Renal cortex interstitium (tissue), 11 donors: ENCODE measurements around the gene PLPPR3. TPM values are rescaled to one million over a fixed set of nuclear protein-coding genes. Genes with fewer than 3 reads are reported as not detected.

Experiments
- DNase-seq, 11 donors: peaks; one replicate each; pipeline ENCODE4 v3.0.0-alpha.2; 2013; ENCODE audit warnings: low read depth in 9 of 11, low spot score in 4 of 11; ENCODE audit errors: extremely low read depth in 1 of 11
- polyA plus RNA-seq, 3 donors: library from polyadenylated mRNA; unstranded; fragments of 120-200 nt; gene quantifications; one replicate each; pipeline ENCODE4 v1.2.1, GENCODE V29; 2013; ENCODE audit not compliant: insufficient read length in 3 of 3

Gene PLPPR3
- polyA plus RNA-seq, 3 donors = 8.2 to 19.3 (median 15.8) TPM

GRCh38 chr19:764301-764700, 57.5 kb downstream of the PLPPR3 start:
- DNase-seq = no peak

DNA sequence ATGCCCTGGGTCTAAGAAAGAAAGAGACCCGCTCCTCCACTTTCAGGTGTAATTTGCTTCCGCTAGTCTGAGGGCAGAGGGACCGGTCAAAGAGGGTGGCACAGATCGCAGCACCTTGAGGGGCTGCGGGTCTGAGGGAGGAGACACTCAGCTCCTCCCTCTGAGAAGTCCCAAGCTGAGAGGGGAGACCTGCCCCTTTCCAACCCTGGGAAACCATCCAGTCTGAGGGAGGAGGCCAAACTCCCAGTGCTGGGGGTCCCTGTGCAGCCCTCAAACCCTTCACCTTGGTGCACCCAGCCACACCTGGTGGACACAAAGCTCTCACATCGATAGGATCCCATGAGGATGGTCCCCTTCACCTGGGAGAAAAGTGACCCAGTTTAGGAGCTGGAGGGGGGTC, 57.9 kb downstream of the PLPPR3 start:
- DNase-seq = no peak

GRCh38 chr19:763181-763580, 58.6 kb downstream of the PLPPR3 start:
- DNase-seq = no peak

Other genes with a start within 250 kb of the PLPPR3 start
- 100 to 1,000 TPM; 359 to 541 (median 496) TPM for gene BSG, start 249.4 kb downstream of the PLPPR3 start, polyA plus RNA-seq
- gene HCN2, start 232.1 kb downstream of the PLPPR3 start, polyA plus RNA-seq = under 1 TPM; 0.40 to 0.45 (median 0.42) TPM
- gene POLRMT, start 188.4 kb downstream of the PLPPR3 start, polyA plus RNA-seq = 10 to 100 TPM; 54.6 to 68.8 (median 58.1) TPM
- gene FGF22, start 182.1 kb downstream of the PLPPR3 start, polyA plus RNA-seq = 1 to 10 TPM in 1 of 3 donors, under 1 TPM in 2; 0.31 to 1.1 (median 0.92) TPM
- gene RNF126, start 158.7 kb downstream of the PLPPR3 start, polyA plus RNA-seq = 10 to 100 TPM; 21.1 to 36.8 (median 35.7) TPM
- 10 to 100 TPM; 14.8 to 26.8 (median 20.7) TPM for gene FSTL3, start 145.6 kb downstream of the PLPPR3 start, polyA plus RNA-seq
- under 1 TPM; 0.13 to 0.20 (median 0.19) TPM for gene PRSS57, start 126.5 kb downstream of the PLPPR3 start, polyA plus RNA-seq
- gene PALM, start 113.0 kb downstream of the PLPPR3 start, polyA plus RNA-seq = 100 to 1,000 TPM in 2 of 3 donors, 10 to 100 TPM in 1; 69.0 to 111 (median 105) TPM
- 10 to 100 TPM in 1 of 3 donors, 1 to 10 TPM in 2; 4.4 to 14.4 (median 5.8) TPM for gene MISP, start 70.8 kb downstream of the PLPPR3 start, polyA plus RNA-seq
- 100 to 1,000 TPM; 349 to 460 (median 382) TPM for gene PTBP1, start 24.5 kb downstream of the PLPPR3 start, polyA plus RNA-seq
- gene AZU1, start 5.9 kb upstream of the PLPPR3 start, polyA plus RNA-seq = 1 to 10 TPM; 1.4 to 1.9 (median 1.9) TPM
- 1 to 10 TPM in 2 of 3 donors, under 1 TPM in 1; 0.81 to 2.4 (median 1.6) TPM for gene PRTN3, start 19.0 kb upstream of the PLPPR3 start, polyA plus RNA-seq
- under 1 TPM; 0.33 to 0.98 (median 0.34) TPM for gene ELANE, start 30.3 kb upstream of the PLPPR3 start, polyA plus RNA-seq
- 1 to 10 TPM; 1.9 to 4.9 (median 3.9) TPM for gene CFD, start 37.7 kb upstream of the PLPPR3 start, polyA plus RNA-seq
- 10 to 100 TPM; 40.3 to 68.6 (median 58.3) TPM for gene MED16, start 71.2 kb upstream of the PLPPR3 start, polyA plus RNA-seq
- not detected for gene RNU6-9, start 71.5 kb upstream of the PLPPR3 start, polyA plus RNA-seq
- 10 to 100 TPM; 33.7 to 55.0 (median 49.0) TPM for gene R3HDM4, start 91.3 kb upstream of the PLPPR3 start, polyA plus RNA-seq
- gene KISS1R, start 95.4 kb upstream of the PLPPR3 start, polyA plus RNA-seq = 1 to 10 TPM in 2 of 3 donors, under 1 TPM in 1; 0.34 to 1.2 (median 1.1) TPM
- gene ARID3A, start 104.1 kb upstream of the PLPPR3 start, polyA plus RNA-seq = 10 to 100 TPM; 19.9 to 37.0 (median 28.3) TPM
- gene WDR18, start 162.4 kb upstream of the PLPPR3 start, polyA plus RNA-seq = 10 to 100 TPM; 30.6 to 72.6 (median 54.1) TPM
- 1 to 10 TPM in 2 of 3 donors, under 1 TPM in 1; 0.37 to 2.0 (median 1.2) TPM for gene GRIN3B, start 178.5 kb upstream of the PLPPR3 start, polyA plus RNA-seq
- 100 to 1,000 TPM in 2 of 3 donors, 10 to 100 TPM in 1; 92.3 to 145 (median 126) TPM for gene TMEM259, start 199.2 kb upstream of the PLPPR3 start, polyA plus RNA-seq
- gene RNU6-2, start 199.6 kb upstream of the PLPPR3 start, polyA plus RNA-seq = not detected
- gene CNN2, start 204.7 kb upstream of the PLPPR3 start, polyA plus RNA-seq = 100 to 1,000 TPM; 163 to 196 (median 180) TPM
- 10 to 100 TPM in 1 of 3 donors, 1 to 10 TPM in 2; 7.2 to 10.1 (median 8.2) TPM for gene ABCA7, start 218.2 kb upstream of the PLPPR3 start, polyA plus RNA-seq
- 10 to 100 TPM in 2 of 3 donors, 1 to 10 TPM in 1; 8.5 to 15.7 (median 15.4) TPM for gene ARHGAP45, start 245.2 kb upstream of the PLPPR3 start, polyA plus RNA-seq